ENCODE data around the gene SORCS3.

SORCS3 gene

GRCh38 chr10:104811166-104811565, 170.1 kb downstream of the SORCS3 start:
- H3K9me3 ChIP-seq (ENCODE audit: control insufficient read depth, insufficient read depth, low read length): no peaks in the 10 kb centered on the region
- no peaks in the 10 kb centered on the region for H3F3A ChIP-seq (ENCODE audit: control insufficient read depth, insufficient read depth)
- H3K27me3 ChIP-seq (ENCODE audit: control insufficient read depth, low read length): no peaks in the 10 kb centered on the region
- H3K4me2 ChIP-seq (ENCODE audit: low read length): no peak overlapping the region
- no peak overlapping the region for H3K4me3 ChIP-seq (ENCODE audit: low read length)
- H3K4me1 ChIP-seq (ENCODE audit: control insufficient read depth, low read length): peaks cover 15% of the 10 kb centered on the region
- H3K36me3 ChIP-seq (ENCODE audit: control insufficient read depth, low read length): no peaks in the 10 kb centered on the region
- H4K20me1 ChIP-seq (ENCODE audit: control insufficient read depth, insufficient read depth, low read depth, low read length): no peaks in the 10 kb centered on the region
- TF ChIP-seq CTCF (IDR thresholded peaks at IDR 0.05; ENCODE audit: low read depth, low read length, poor library complexity, severe bottlenecking) (no peak), EZH2phosphoT487 (IDR thresholded peaks at IDR 0.05; ENCODE audit: borderline replicate concordance, low read length) (no peak)
- H3K27ac ChIP-seq (ENCODE audit: low read depth, low read length): no peak overlapping the region
- no peaks in the 10 kb centered on the region for H3K9me2 ChIP-seq (replicated peaks; ENCODE audit: control insufficient read depth, low read length)
- no peaks in the 10 kb centered on the region for H3K79me2 ChIP-seq (ENCODE audit: control insufficient read depth, low read length)

- TF ChIP-seq CTCF (IDR thresholded peaks at IDR 0.05; ENCODE audit: low read depth, low read length, poor library complexity, severe bottlenecking) (no peak), EZH2phosphoT487 (IDR thresholded peaks at IDR 0.05; ENCODE audit: borderline replicate concordance, low read length) (no peak)
- Histone ChIP-seq H3K9me3 (ENCODE audit: control insufficient read depth, insufficient read depth, low read length) (no peaks in the 10 kb centered on the region), H3K27ac (ENCODE audit: low read depth, low read length) (no peak overlapping the region), H3K27me3 (ENCODE audit: control insufficient read depth, low read length) (no peaks in the 10 kb centered on the region), H3K9me2 (replicated peaks; ENCODE audit: control insufficient read depth, low read length) (no peaks in the 10 kb centered on the region), H3K4me2 (ENCODE audit: low read length) (no peak overlapping the region), H3K4me1 (ENCODE audit: control insufficient read depth, low read length) (no peaks in the 10 kb centered on the region), H4K20me1 (ENCODE audit: control insufficient read depth, insufficient read depth, low read depth, low read length) (no peaks in the 10 kb centered on the region), H3K36me3 (ENCODE audit: control insufficient read depth, low read length) (no peaks in the 10 kb centered on the region), H3K79me2 (ENCODE audit: control insufficient read depth, low read length) (no peaks in the 10 kb centered on the region), H3F3A (ENCODE audit: control insufficient read depth, insufficient read depth) (no peaks in the 10 kb centered on the region), H3K4me3 (ENCODE audit: low read length) (no peak overlapping the region)
Observed at GRCh38 chr10:104816501-104816900, 175.4 kb downstream of the SORCS3 start.

GRCh38 chr10:104819731-104820130, 178.6 kb downstream of the SORCS3 start:
- no peaks in the 10 kb centered on the region for H3K9me3 ChIP-seq (ENCODE audit: control insufficient read depth, insufficient read depth, low read length)
- no peak overlapping the region for H3K27ac ChIP-seq (ENCODE audit: low read depth, low read length)
- H3K9me2 ChIP-seq (replicated peaks; ENCODE audit: control insufficient read depth, low read length): no peaks in the 10 kb centered on the region
- no peak overlapping the region for H3K4me2 ChIP-seq (ENCODE audit: low read length)
- no peaks in the 10 kb centered on the region for H3K27me3 ChIP-seq (ENCODE audit: control insufficient read depth, low read length)
- H4K20me1 ChIP-seq (ENCODE audit: control insufficient read depth, insufficient read depth, low read depth, low read length): no peaks in the 10 kb centered on the region
- H3K79me2 ChIP-seq (ENCODE audit: control insufficient read depth, low read length): no peaks in the 10 kb centered on the region
- no peak overlapping the region for H3K4me3 ChIP-seq (ENCODE audit: low read length)
- TF ChIP-seq EZH2phosphoT487 (IDR thresholded peaks at IDR 0.05; ENCODE audit: borderline replicate concordance, low read length) (no peak), CTCF (IDR thresholded peaks at IDR 0.05; ENCODE audit: low read depth, low read length, poor library complexity, severe bottlenecking) (no peak)
- H3K36me3 ChIP-seq (ENCODE audit: control insufficient read depth, low read length): no peaks in the 10 kb centered on the region
- no peaks in the 10 kb centered on the region for H3F3A ChIP-seq (ENCODE audit: control insufficient read depth, insufficient read depth)
- H3K4me1 ChIP-seq (ENCODE audit: control insufficient read depth, low read length): no peaks in the 10 kb centered on the region

- H3K4me2 ChIP-seq (ENCODE audit: low read length): no peak overlapping the region
- H3F3A ChIP-seq (ENCODE audit: control insufficient read depth, insufficient read depth): no peaks in the 10 kb centered on the region
- TF ChIP-seq CTCF (IDR thresholded peaks at IDR 0.05; ENCODE audit: low read depth, low read length, poor library complexity, severe bottlenecking) (no peak), EZH2phosphoT487 (IDR thresholded peaks at IDR 0.05; ENCODE audit: borderline replicate concordance, low read length) (no peak)
- no peaks in the 10 kb centered on the region for H3K79me2 ChIP-seq (ENCODE audit: control insufficient read depth, low read length)
- no peak overlapping the region for H3K27ac ChIP-seq (ENCODE audit: low read depth, low read length)
- no peak overlapping the region for H3K4me3 ChIP-seq (ENCODE audit: low read length)
- no peaks in the 10 kb centered on the region for H3K4me1 ChIP-seq (ENCODE audit: control insufficient read depth, low read length)
- no peaks in the 10 kb centered on the region for H4K20me1 ChIP-seq (ENCODE audit: control insufficient read depth, insufficient read depth, low read depth, low read length)
- H3K27me3 ChIP-seq (ENCODE audit: control insufficient read depth, low read length): no peaks in the 10 kb centered on the region
- H3K36me3 ChIP-seq (ENCODE audit: control insufficient read depth, low read length): no peaks in the 10 kb centered on the region
- no peaks in the 10 kb centered on the region for H3K9me3 ChIP-seq (ENCODE audit: control insufficient read depth, insufficient read depth, low read length)
- H3K9me2 ChIP-seq (replicated peaks; ENCODE audit: control insufficient read depth, low read length): no peaks in the 10 kb centered on the region
Observed at GRCh38 chr10:104822088-104822487, 181.0 kb downstream of the SORCS3 start.
